Amniotic epithelial cell (primary cell): ENCODE data around the gene RAB26.

ENCODE experiments used
- DNase-seq: peaks from one replicate; pipeline ENCODE4 v3.0.0-alpha.2; 2010; ENCODE audit warnings: low read depth

RAB26 gene

GRCh38 chr16:2159175-2159838, 10.9 kb downstream of the RAB26 start:
- DNase-seq, result peak; percentile 63

GRCh38 chr16:2160915-2161551, 12.6 kb downstream of the RAB26 start:
- DNase-seq, result peak; percentile 39

GRCh38 chr16:2161911-2162310, 13.5 kb downstream of the RAB26 start:
- no peak for DNase-seq

- DNase-seq, result no peak
Measured at GRCh38 chr16:2162676-2163118, 14.3 kb downstream of the RAB26 start.

- DNase-seq, result peak; percentile 55
Measured at GRCh38 chr16:2163211-2163881, 14.9 kb downstream of the RAB26 start.

GRCh38 chr16:2165861-2166260, 17.4 kb downstream of the RAB26 start:
- no peak for DNase-seq

GRCh38 chr16:2166263-2167067, 18.0 kb downstream of the RAB26 start:
- DNase-seq, result no peak

- DNase-seq, result no peak
Measured at GRCh38 chr16:2167068-2167638, 18.7 kb downstream of the RAB26 start.

GRCh38 chr16:2170080-2170479, 21.7 kb downstream of the RAB26 start:
- DNase-seq, result no peak

- no peak for DNase-seq
Measured at GRCh38 chr16:2170587-2171435, 22.4 kb downstream of the RAB26 start.

GRCh38 chr16:2171601-2172178, 23.3 kb downstream of the RAB26 start:
- DNase-seq, result no peak

- no peak for DNase-seq
Measured at GRCh38 chr16:2172688-2173335, 24.4 kb downstream of the RAB26 start.

- no peak for DNase-seq
Measured at GRCh38 chr16:2173366-2173765, 24.9 kb downstream of the RAB26 start.

- DNase-seq, result no peak
Measured at GRCh38 chr16:2173916-2174315, 25.5 kb downstream of the RAB26 start.

GRCh38 chr16:2174396-2175131, 26.1 kb downstream of the RAB26 start:
- DNase-seq, result no peak

GRCh38 chr16:2175454-2175853, 27.0 kb downstream of the RAB26 start:
- no peak for DNase-seq

GRCh38 chr16:2176047-2176446, 27.6 kb downstream of the RAB26 start:
- no peak for DNase-seq

GRCh38 chr16:2177101-2177500, 28.7 kb downstream of the RAB26 start:
- no peak for DNase-seq

- DNase-seq, result no peak
Measured at GRCh38 chr16:2177561-2177960, 29.1 kb downstream of the RAB26 start.
